ENCODE results near the gene PLCD1.
"Not testable (repeated sequence)": the region's sequence is repeated elsewhere in the genome, so short reads cannot be mapped to it uniquely, and the experiment has no call there.

PLCD1 gene

DNA sequence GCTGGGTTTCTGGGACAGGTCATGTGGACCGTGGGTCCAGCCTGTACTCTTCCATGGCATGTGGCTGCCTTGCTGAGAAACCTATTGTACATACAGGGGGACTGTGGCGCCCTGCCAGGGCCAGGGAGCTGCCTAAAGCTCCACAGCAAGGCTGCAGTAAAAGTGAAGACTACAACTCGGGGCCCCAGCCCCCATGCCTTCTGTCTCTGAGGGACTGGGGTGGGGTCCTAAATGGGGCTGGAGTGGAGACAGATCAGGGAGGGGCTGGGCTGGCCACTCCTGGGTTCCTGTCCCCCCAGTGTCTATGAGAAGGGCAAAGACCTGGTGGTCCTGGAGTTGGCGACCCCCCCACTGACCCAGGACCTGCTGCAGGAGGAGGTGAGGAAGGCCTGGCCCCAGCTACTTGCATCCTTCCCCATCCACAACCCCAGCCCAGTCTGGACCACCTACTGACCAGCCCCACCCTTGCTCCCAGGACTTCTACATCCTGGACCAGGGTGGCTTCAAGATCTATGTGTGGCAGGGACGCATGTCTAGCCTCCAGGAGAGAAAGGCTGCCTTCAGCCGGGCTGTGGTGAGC lies 31.6 kb downstream of the PLCD1 start:
- no peak for DNase-seq

- no peak for DNase-seq
Measured at GRCh38 chr3:37997342-37997741, 32.1 kb downstream of the PLCD1 start.

GRCh38 chr3:37996785-37997301 lies 32.6 kb downstream of the PLCD1 start:
- DNase-seq, result peak; percentile 32

DNA sequence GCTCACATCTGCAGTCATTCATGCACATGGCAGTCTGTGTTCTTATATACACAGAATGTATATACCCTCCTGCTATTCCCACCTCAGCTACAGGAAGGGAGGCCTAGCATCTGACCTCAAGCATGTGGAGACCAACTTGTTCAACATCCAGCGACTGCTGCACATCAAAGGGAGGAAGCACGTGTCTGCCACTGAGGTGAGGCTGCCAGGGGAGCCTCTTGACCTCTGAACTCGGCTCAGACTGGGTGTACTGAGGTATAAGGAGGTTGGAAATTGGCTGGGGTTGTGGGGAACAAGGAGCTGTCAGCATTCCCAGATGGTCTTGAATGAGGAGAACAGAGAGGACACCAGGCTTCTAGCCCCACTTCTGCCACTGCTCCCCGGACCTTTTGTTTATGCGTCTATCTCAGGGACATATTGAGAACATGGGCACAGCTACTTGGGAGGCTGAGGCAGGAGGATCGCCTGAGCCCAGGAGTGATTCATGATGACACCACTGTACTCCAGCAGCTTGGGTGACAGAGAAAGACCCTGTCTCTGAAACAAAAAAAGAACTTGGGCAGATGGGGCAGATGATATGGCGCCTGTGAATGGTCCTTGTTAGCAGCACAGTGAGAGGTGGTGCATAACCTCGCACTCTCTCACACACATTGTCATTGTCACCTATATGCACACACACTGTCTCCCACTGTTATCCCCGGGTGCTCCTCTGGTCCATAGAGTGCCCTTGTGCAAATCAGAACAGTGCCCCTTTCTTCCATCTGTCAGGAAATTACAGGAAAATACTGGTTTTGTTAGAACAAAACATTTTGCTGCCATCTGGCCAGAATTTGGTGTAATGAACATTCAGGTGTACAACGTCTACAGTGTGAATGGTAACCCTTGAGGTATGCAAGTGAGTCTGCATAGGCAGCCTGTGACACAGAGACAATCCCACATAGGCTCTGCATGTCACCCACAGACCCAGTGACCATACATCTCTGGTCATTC lies 33.5 kb downstream of the PLCD1 start:
- no peak for DNase-seq

DNA sequence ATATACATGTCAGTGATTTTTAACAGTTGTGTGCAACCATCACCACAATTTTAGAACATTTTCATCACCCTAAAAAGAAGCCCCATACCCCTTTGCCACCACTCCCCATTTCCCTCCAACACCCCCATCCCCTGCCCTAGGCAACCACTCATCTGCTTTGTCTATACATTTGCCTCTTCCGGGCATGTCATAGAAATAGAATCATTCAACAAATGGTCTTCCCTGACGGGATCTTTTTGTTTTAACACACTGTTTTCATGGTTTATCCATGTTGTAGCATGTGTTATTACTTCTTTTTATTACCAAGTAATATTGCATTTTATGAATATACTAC lies 34.8 kb downstream of the PLCD1 start:
- no peak for DNase-seq

- DNase-seq, result peak; percentile 34
Measured at GRCh38 chr3:37993820-37994638, 35.4 kb downstream of the PLCD1 start.

DNA sequence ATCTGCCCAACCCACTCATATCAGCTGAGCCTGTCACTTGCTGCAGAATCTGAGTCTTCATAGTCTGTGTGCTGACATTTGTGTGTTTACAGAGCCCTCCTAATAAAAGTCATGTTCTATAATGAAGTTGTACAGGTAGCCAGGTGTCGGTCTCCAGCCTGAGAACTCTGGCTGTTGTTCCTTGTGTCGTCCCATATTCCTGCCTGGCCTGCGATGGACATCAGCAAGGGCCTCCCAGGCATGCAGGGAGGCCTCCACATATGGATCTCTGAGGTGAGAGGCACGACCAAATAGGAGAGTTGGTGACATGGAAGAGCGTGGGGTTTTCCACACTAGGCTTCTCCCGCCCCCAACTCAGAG lies 36.0 kb downstream of the PLCD1 start:
- no peak for DNase-seq

GRCh38 chr3:37993067-37993455 lies 36.4 kb downstream of the PLCD1 start:
- no peak for DNase-seq

- DNase-seq, result no peak
Measured at GRCh38 chr3:37992271-37993066, 37.0 kb downstream of the PLCD1 start.

GRCh38 chr3:37991823-37992222 lies 37.6 kb downstream of the PLCD1 start:
- DNase-seq, result no peak

- no peak for DNase-seq
Measured at GRCh38 chr3:37991109-37991508, 38.3 kb downstream of the PLCD1 start.

DNA sequence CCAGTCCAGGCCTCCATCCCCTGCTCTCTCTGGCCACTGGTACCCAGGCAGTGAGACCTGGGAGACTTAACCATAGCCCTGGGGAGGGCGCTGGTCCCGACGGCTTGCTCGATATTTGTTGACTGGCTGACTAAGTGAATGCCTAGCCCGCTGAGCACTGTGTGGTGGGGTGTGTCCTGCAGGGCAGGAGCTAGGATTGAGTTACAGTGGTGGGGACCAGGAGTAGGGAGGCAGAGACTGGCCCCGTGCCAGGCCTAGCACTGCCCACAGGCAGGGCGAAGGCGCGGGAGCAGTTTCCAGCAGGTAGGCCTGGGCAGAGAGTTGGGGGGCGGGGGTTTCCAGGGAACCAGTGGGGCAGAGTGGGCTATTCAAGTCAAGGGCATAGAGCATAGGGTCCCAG lies 38.9 kb downstream of the PLCD1 start, which contains the start of gene VILL:
VILL (plus strand) TSS at position 260 of the 400 bp plus-strand sequence. CDS start 2,887 bp downstream, outside the sequence.
- no peak for DNase-seq

DNA sequence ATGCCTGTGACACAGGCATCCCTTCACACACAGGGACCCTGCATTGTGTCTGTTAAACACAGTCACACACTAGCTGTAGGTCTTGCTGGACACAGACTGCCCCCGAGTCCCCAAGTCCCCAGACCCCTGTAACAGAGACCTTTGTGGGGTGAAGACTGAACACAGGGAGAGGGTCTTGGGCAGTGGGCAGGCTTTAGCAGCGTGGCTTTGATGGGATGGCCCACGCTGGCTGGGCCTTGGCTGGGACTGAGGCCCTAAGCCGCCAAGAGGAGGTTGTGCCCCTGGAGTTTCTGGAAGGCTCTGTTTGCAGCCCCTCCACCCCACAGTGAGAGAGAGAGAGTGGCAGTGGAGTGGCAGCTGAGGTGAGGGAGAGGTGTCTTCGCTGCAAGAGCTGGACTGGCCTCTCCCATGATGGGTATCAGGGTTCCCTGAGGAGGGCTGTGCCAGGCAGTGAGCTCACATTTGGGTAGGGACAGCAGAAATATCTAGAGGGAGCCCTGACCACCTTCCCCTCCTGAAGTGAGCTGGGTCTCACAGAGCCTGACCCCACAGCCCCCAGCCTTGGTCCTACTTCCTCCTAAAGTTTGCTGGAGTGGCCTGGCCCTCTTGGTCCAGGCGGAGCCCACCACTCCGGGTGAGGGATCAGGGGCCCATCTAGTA lies 39.5 kb downstream of the PLCD1 start:
- DNase-seq, result no peak

- no peak for DNase-seq
Measured at GRCh38 chr3:37988931-37989525, 40.4 kb downstream of the PLCD1 start.

DNA sequence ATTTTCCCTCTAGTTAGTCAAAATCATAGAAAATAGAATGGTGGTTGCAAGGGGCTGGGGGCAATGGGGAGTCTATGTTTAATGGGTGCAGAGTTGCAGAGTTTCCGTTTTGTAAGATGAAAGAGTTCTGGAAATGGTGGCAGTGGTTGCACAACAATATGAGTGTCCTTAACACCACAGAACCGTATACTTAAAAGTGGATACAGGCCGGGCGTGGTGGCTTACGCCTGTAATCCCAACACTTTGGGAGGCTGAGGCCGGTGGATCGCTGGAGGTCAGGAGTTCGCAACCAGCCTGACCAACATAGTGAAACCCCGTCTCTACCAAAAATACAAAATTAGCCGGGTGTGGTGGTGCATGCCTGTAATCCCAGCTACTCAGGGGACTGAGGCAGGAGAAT lies 41.1 kb downstream of the PLCD1 start:
- DNase-seq, result not testable (repeated sequence)

DNA sequence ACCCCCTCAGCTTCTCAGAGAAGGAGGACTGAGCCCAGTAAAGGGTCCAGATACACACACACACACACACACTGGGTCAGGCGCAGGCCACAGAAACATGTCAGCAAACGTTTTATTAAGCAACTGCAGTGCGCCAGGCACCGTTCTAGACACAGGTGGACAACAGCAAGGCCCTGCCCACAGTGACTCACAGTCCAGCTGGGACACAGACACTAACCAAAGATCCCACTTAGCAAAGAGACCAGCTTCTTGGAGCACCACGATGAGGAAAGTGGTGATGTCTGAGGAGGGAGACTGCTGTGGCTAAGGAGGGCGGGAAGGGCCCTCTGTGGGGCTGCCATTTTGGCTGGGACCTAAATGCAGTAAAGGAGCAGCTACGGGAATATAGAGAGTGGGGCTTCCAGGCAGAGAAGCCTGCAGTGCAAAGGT lies 41.7 kb downstream of the PLCD1 start:
- no peak for DNase-seq

GRCh38 chr3:37987315-37987697 lies 42.1 kb downstream of the PLCD1 start:
- no peak for DNase-seq

GRCh38 chr3:37986479-37987314 lies 42.7 kb downstream of the PLCD1 start:
- no peak for DNase-seq

DNA sequence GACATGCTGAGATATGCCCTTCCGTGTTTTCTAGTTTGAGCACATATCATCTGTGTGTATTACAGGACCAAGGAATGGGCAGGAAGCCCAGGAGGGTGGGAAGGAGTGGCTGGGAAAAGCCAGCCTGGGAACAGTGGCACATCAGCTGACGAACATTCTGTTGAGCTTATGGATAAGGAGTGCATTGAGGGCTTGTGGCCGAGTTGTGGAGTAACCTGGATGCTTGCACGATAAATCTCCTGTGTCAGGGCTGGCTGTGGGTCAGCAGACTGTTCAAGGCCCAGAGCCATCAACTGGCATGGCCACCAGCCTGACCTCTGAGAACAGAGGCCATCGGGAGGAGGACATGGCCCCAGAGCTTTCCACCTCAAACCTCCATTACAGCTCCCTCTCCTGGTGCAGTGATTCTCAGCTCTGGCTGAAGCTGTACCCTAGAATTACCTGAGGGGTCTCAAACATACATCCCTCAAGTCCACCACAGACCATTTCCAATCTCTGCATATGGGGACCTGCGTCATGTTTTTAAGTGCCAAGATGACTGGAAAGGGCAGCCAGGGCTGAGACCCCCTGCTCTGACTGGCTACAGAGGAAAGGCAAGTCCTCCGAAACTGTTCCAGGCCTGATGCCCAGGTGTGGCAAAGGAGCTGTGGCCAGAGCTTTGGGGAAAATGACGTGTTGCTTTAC lies 43.7 kb downstream of the PLCD1 start:
- DNase-seq, result no peak

DNA sequence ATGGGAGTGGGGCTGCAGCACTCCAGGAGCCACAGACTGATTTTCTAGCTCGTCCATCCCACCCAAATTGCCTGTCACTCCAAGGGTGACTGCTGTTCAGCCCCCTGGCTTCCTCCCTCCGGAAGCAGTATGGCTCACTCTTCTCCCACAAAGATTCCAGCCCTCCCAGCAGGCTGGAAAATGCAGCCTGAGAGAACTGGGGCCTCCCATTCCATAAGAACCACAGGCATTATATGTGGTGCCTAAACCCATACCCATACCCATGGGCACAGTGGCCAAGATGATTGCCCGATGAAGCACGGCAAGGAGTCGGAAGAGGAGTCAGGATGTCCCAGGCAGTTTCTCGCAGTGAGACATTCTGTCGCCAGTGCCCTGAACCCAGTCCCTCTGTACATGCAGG lies 44.8 kb downstream of the PLCD1 start:
- DNase-seq, result no peak

All from SIG-M5 (cell line).